ENCODE data around the gene DLG1.

- TF ChIP-seq EZH2 (IDR thresholded peaks at IDR 0.05): no peak
- TF ChIP-seq FOSL1 (IDR thresholded peaks at IDR 0.05; ENCODE audit: low read depth): no peak
Observed at GRCh38 chr3:197209366-197210260, 88.8 kb downstream of the DLG1 start.

Data from HCT116 (cell line).